Fibroblast of mammary gland (primary cell): Measurements from ENCODE around the gene SRGAP3.

Source experiments
- DNase-seq: peaks from one replicate; pipeline ENCODE4 v3.0.0-alpha.2; 2010; ENCODE audit warnings: low read depth
- H3K4me3 ChIP-seq: 2 replicates; pipeline ENCODE4 v1.5.1; 2011; ENCODE audit warnings: low read depth, mild to moderate bottlenecking, low read length, moderate library complexity; ENCODE audit not compliant: control insufficient read depth
- TF ChIP-seq, protein P1 (sequence below): conservative IDR thresholded peaks from 2 replicates; pipeline ENCODE4 v1.5.1; 2011; ENCODE audit warnings: low read depth, low read length, inconsistent platforms; ENCODE audit not compliant: control insufficient read depth, insufficient read depth

SRGAP3 gene

DNA sequence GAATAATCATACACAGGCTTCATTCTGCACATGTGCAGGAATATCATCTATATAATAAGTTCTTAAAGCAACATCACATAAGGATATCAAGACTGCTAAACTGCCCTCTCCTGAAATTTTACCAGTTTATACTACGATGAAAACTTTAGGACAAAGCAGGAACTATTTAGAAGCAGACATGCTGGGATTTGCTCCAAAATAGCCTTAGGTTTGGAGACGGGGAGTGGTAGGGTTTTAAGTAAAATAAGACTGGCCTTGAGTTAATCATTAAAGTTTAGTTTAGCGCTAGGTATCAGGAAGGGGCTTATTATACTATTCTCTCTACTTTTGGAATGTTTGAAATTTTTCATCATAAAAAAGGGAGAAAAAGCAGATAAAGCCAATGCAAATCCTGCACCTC is 115.8 kb downstream of the SRGAP3 start:
- TF ChIP-seq, protein P1, sequence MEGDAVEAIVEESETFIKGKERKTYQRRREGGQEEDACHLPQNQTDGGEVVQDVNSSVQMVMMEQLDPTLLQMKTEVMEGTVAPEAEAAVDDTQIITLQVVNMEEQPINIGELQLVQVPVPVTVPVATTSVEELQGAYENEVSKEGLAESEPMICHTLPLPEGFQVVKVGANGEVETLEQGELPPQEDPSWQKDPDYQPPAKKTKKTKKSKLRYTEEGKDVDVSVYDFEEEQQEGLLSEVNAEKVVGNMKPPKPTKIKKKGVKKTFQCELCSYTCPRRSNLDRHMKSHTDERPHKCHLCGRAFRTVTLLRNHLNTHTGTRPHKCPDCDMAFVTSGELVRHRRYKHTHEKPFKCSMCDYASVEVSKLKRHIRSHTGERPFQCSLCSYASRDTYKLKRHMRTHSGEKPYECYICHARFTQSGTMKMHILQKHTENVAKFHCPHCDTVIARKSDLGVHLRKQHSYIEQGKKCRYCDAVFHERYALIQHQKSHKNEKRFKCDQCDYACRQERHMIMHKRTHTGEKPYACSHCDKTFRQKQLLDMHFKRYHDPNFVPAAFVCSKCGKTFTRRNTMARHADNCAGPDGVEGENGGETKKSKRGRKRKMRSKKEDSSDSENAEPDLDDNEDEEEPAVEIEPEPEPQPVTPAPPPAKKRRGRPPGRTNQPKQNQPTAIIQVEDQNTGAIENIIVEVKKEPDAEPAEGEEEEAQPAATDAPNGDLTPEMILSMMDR = no peak
- H3K4me3 ChIP-seq = no peak overlapping the region
- no peak for DNase-seq

DNA sequence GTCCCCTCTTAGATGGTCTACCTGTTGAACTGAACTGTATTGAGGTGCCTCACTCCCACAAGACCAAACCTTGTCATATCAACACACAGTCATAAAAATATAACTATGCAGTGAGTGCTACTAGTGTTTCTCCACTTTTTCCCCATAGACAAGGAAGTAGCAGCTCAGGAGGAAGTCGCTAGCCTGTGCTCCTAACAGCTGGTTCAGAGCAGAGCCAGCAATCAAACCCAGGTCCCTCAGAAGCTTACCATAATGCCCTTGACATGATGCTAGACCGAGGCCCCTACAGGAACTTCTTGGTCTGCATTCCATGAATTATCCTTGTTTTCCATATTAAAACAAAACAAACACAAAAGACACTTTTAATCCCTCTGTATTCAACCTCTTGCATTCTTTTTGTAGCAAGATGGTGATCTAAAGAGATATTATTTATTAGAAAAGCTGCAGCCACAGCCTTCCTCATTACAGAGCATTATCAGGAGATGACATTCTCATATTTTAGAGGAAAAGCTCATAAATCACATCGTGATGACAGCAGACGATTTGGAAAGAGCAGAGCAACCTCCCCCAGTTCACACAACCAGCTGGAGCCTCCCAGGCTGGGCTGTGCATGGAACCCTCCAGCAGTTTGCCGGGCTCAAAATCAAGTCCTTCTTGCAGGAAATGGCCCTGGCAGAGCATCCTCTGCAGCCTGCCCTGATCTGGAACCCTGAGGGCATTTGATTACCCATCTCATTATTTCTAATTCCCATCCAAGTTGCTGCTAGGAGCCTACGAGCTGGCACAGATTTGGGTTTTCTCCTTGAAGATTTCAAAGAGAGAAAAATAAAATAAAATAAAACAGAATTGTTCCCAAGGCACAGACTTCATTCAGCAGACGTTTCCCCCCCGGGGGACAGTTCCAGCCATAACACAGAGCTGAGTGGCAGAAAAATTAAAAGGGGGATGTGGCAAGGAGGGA is 118.8 kb downstream of the SRGAP3 start:
- DNase-seq = no peak
- TF ChIP-seq, protein P1 = no peak
- no peak overlapping the region for H3K4me3 ChIP-seq

DNA sequence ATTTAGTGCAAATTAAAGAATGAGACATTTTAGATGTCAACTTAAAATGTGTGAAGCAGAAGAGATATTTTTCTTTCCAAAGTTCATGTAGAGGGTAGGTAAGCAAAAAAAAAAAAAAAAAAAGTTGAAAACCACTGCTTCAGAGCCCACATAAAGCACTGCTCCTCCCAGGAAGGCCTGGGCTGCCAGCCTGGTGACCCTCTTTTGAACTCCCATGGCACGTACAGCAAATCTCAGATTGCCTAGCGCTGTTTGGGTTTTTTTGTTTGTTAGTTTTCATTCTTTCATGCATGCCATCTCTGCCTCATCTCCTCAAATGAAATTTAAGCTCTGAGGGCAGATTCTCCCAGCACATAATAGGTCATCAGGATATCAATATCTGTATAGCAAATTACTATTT is 120.1 kb downstream of the SRGAP3 start:
- TF ChIP-seq, protein P1 = no peak
- no peak for DNase-seq
- H3K4me3 ChIP-seq = no peak overlapping the region

DNA sequence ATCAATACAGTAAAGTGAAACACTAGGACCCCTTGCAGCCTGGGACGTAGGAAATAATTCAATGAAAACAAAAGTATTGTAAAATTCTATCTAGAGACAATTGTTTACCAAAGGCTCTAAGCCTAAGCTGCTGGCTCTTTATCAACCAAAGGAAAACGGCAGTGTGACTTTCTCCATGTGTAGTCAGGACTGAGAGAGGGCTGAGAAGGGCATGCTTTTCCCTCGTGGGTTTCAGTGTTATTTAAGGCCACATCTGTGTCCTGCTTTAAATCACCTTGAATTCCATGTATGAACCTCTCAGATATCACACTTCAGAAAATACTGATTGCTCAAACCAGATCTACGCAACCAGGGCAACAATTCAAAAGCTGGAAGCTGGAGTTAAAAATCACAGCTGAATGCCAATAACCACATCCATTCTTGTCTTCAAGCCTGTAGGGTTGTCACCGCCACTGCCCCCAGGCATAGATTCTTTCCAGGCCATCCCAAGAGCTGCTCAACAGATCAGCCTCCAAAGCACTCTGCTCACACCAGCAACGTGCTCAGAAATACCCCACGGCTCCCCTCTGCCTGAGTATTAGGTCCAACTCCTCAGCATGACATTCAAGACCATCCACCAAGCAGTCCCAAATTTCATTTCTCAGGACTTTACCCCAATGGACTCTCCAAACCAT is 124.0 kb downstream of the SRGAP3 start:
- H3K4me3 ChIP-seq = no peak overlapping the region
- DNase-seq = no peak
- TF ChIP-seq, protein P1 = no peak

DNA sequence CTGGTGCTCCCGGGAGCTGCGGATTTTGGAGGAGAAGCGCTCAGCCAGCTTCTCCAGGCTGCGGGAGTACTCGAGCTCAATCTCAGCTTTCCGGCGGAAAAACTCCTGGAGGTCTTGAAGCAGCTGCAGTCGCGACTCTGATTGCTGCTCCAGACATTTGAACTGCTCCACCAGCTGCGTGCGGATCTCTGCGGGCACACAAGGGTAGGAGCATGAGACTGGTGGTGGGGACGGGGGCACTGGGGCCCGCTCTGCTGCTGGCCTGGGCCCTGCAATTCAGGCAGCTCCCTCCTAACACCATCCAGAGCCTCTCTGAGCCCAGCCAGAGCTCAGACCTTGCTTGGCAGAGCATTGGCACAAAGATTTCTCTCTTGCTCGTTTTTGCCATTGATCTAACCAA is 124.7 kb downstream of the SRGAP3 start:
- DNase-seq = no peak
- H3K4me3 ChIP-seq = no peak overlapping the region
- TF ChIP-seq, protein P1 = no peak

DNA sequence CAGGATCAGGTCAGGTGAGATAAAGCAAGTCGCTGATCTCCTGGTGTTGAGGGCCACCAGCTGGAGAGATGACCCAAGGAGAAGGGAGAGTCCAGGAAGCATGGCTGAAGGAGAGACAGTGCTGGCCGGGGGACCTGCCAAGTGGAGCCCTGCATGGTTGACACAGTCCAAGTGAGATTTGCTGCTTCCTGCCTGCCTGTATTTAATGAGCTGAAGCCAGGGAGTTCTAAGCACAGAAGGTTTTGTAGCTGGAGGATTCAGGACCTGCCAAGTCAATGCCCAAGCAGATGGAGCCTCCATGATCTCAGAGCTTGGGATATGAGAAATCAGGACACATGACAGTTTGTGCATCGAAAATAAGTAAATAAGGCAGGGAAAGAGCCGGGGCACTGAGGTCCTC is 125.6 kb downstream of the SRGAP3 start:
- H3K4me3 ChIP-seq = no peak overlapping the region
- no peak for DNase-seq
- TF ChIP-seq, protein P1 = no peak
